PC-9 (cell line): ENCODE data around the gene AFAP1L2. TPM values are rescaled to one million over a fixed set of nuclear protein-coding genes. Genes with fewer than 3 reads are reported as not detected.

Experiments
- BruUV-seq: library from RNA; stranded (reverse); fragments of 400-500 nt; replicated peaks from 2 replicates; lab custom pipeline; 2021; lab: Mats Ljungman, UMichigan
- CTCF ChIA-PET: fragments of 300-600 bp; sonication (Branson Sonifier 250); formaldehyde crosslinking; loops from one replicate; lab custom pipeline; 2022; ENCODE audit warnings: antibody characterized with exemption; lab: Charles Lee
- POLR2A ChIA-PET: fragments of 300-600 bp; sonication (Branson Sonifier 250); formaldehyde crosslinking; loops from one replicate; lab custom pipeline; 2022; ENCODE audit warnings: antibody characterized with exemption; ENCODE audit not compliant: unreplicated experiment; lab: Charles Lee
- DNase-seq, 2 experiments: peaks; one replicate each; pipeline versions ENCODE4 v3.0.0 to v3.0.0-alpha.2; 2015 to 2022; ENCODE audit warnings: mixed read lengths in 1 of 2
- H2AFZ ChIP-seq: fragments of 200-600 bp; sonication (generic); 2 replicates; pipeline ENCODE4 v1.8.1; 2017; ENCODE audit warnings: antibody characterized with exemption
- H3F3A ChIP-seq: fragments of 200-600 bp; sonication (generic); 2 replicates; pipeline ENCODE4 v1.8.1; 2017; ENCODE audit warnings: antibody characterized with exemption, mild to moderate bottlenecking, low read depth; ENCODE audit not compliant: insufficient read depth
- H3K27ac ChIP-seq: fragments of 200-600 bp; sonication (generic); 2 replicates; pipeline ENCODE4 v1.6.1; 2016; ENCODE audit warnings: mixed run types
- H3K27me3 ChIP-seq: fragments of 200-600 bp; sonication (generic); 2 replicates; pipeline ENCODE4 v1.6.1; 2016; ENCODE audit warnings: low read depth, mixed run types; ENCODE audit not compliant: insufficient read depth
- H3K36me3 ChIP-seq: fragments of 200-600 bp; sonication (generic); 2 replicates; pipeline ENCODE4 v1.6.1; 2016; ENCODE audit warnings: low read depth, mixed run types
- H3K4me1 ChIP-seq: fragments of 200-600 bp; sonication (generic); replicated peaks from 2 replicates; pipeline ENCODE4 v1.6.1; 2016; ENCODE audit warnings: mixed run types; ENCODE audit not compliant: insufficient read depth
- H3K4me2 ChIP-seq: fragments of 200-600 bp; sonication (generic); 2 replicates; pipeline ENCODE4 v1.6.1; 2017; ENCODE audit warnings: mixed run types
- H3K4me3 ChIP-seq: fragments of 200-600 bp; sonication (generic); 2 replicates; pipeline ENCODE4 v1.6.1; 2016; ENCODE audit warnings: mixed run types
- H3K79me2 ChIP-seq: fragments of 200-600 bp; sonication (generic); 2 replicates; pipeline ENCODE4 v1.6.1; 2017; ENCODE audit warnings: low read depth, mixed run types
- H3K9me2 ChIP-seq: fragments of 200-600 bp; sonication (generic); 2 replicates; pipeline ENCODE4 v1.8.1; 2017; ENCODE audit warnings: mild to moderate bottlenecking; ENCODE audit not compliant: insufficient read depth
- H3K9me3 ChIP-seq: fragments of 200-600 bp; sonication (generic); 2 replicates; pipeline ENCODE4 v1.8.1; 2016; ENCODE audit warnings: low read depth; ENCODE audit not compliant: insufficient read depth
- H4K20me1 ChIP-seq: fragments of 200-600 bp; sonication (generic); 2 replicates; pipeline ENCODE4 v1.8.1; 2017; ENCODE audit not compliant: insufficient read depth
- EZH2 ChIP-seq: fragments of 200-600 bp; sonication (generic); IDR thresholded peaks from 2 replicates; pipeline ENCODE4 v1.8.0; 2017; ENCODE audit warnings: antibody characterized with exemption, low read depth
- intact Hi-C: fragments of 100-400 bp; cut with micrococcal nuclease; formaldehyde crosslinking; loops from one replicate; pipeline ENCODE4 v1.10.0; 2022; ENCODE audit not compliant: unreplicated experiment
- total RNA-seq: library from RNA; stranded (reverse); gene quantifications from 2 replicates; pipeline ENCODE4 v1.2.3, GENCODE V29; 2021
- TF ChIP-seq, protein P1 (sequence below): fragments of 200-600 bp; sonication (generic); conservative IDR thresholded peaks from 2 replicates; pipeline ENCODE4 v1.6.1; 2017; ENCODE audit warnings: mixed run types, antibody characterized with exemption, mild to moderate bottlenecking, moderate library complexity

AFAP1L2 gene
- total RNA-seq, 1 experiment from 2014 or later: 35.4 TPM

DNA sequence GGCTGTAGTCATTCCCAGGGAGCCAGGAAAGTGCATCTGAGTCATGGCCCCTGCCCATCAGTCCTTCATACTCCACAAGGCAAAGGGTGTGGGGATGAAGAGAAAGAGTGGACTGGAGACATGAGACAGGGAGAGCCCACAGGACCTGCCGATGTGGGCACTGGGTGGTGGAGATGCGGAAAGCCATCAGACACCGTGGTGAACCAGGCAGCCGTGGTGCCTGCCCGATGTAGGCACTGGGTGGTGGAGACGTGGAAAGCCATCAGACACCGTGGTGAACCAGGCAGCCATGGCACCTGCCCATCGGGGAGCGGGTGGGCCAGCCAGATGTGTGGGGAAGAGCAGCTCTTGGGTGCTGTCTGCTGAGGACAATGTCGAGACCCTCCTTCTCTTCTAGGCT lies 58.6 kb downstream of the AFAP1L2 start:
- Histone ChIP-seq H2AFZ (no peak overlapping the region), H3K9me3 (no peaks in the 10 kb centered on the region), H3K4me1 (no peaks in the 10 kb centered on the region), H3K4me2 (no peak overlapping the region), H3K27me3 (no peaks in the 10 kb centered on the region), H3K79me2 (no peaks in the 10 kb centered on the region), H3K9me2 (no peaks in the 10 kb centered on the region), H3F3A (no peaks in the 10 kb centered on the region), H3K4me3 (no peak overlapping the region), H3K27ac (no peak overlapping the region), H3K36me3 (no peaks in the 10 kb centered on the region), H4K20me1 (no peaks in the 10 kb centered on the region)
- POLR2A ChIA-PET: interaction anchor here (0.6 to 0.9 kb wide), 2 partner anchors 26 to 39 kb away, joined by 4 to 10 read pairs; no protein-coding TSS in a partner anchor
- DNase-seq: no peak
- intact Hi-C loops: loop anchor here (1.0 to 5.0 kb wide), 3 partner anchors 25 to 57 kb away; partner anchors contain the start of gene AFAP1L2
- TF ChIP-seq, protein P1, sequence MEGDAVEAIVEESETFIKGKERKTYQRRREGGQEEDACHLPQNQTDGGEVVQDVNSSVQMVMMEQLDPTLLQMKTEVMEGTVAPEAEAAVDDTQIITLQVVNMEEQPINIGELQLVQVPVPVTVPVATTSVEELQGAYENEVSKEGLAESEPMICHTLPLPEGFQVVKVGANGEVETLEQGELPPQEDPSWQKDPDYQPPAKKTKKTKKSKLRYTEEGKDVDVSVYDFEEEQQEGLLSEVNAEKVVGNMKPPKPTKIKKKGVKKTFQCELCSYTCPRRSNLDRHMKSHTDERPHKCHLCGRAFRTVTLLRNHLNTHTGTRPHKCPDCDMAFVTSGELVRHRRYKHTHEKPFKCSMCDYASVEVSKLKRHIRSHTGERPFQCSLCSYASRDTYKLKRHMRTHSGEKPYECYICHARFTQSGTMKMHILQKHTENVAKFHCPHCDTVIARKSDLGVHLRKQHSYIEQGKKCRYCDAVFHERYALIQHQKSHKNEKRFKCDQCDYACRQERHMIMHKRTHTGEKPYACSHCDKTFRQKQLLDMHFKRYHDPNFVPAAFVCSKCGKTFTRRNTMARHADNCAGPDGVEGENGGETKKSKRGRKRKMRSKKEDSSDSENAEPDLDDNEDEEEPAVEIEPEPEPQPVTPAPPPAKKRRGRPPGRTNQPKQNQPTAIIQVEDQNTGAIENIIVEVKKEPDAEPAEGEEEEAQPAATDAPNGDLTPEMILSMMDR: no peak
- no peak for TF ChIP-seq EZH2
- no TSS peak for BruUV-seq
- CTCF ChIA-PET: no interaction called here

DNA sequence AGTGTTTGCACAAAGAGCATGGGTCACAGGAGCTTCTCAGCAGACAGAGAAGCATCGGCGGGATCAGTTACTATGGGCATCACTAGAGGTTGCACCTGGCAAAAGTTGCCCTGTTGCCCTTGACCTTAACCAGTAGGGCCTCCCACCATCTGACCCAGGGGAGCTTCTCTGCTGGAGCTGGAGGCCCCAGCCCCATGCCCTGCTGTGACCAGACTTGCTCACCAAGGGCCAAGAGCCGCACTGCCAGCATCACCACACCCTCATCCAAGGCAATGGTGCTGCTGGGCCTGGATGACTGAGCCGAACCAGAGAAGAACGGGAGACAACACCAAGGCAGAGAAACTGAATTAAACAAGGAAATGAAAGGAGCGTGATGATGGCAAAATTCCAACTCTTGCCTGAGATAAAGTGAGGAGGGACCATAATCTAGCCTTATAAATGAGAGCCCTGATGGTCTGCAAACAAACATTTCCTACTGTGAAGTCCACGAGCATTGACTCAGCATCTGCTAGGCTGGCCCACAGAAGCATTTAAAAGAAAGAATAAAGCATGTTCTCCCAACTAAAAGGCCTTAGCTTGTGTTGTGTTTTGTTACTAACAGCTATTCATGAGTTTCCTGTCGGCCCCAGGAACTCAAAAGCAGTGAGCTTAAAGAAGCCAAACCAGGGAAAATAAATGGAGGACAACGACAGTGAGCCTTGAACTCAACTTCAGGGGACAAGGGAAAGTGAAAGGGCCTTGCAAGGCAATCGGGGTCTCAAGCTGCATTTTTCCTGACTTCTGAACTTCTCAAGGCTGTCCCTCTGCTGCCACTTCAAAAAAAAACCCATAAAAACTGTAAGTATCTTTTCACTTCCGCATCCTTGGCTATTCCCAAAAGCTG lies 60.4 kb downstream of the AFAP1L2 start:
- Histone ChIP-seq H3F3A (no peaks in the 10 kb centered on the region), H3K79me2 (no peaks in the 10 kb centered on the region), H3K4me1 (no peaks in the 10 kb centered on the region), H2AFZ (no peak overlapping the region), H3K27me3 (no peaks in the 10 kb centered on the region), H3K27ac (no peak overlapping the region), H3K36me3 (no peaks in the 10 kb centered on the region), H3K4me2 (no peak overlapping the region), H4K20me1 (no peaks in the 10 kb centered on the region), H3K9me3 (no peaks in the 10 kb centered on the region), H3K9me2 (no peaks in the 10 kb centered on the region), H3K4me3 (no peak overlapping the region)
- POLR2A ChIA-PET: no interaction called here
- intact Hi-C loops: no loop called here
- no peak for TF ChIP-seq EZH2
- TF ChIP-seq, protein P1: no peak
- CTCF ChIA-PET: no interaction called here
- no TSS peak for BruUV-seq
- DNase-seq: no peak

DNA sequence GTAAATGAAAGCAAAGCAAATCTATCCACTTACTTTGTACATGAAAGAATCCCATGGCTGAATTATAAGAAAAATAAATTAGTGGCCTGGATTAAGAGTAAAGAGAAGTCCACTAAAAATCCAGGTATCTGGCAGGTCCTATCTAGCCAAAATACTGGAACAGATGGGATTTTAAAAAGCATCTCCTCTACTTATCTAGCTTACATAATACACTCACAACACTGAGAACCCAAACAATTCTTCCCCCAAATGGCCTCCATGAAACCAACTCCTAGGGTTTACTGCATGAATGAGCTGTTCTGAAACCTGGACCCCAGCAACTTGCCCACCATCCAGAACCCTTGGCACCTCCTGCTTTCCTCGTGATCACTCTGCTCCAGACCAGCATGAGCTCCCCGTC lies 61.3 kb downstream of the AFAP1L2 start:
- ChIA-PET POLR2A (no interaction called here), CTCF (no interaction called here)
- no peak for DNase-seq
- Histone ChIP-seq H3K4me2 (no peak overlapping the region), H3K36me3 (no peaks in the 10 kb centered on the region), H3K9me2 (no peaks in the 10 kb centered on the region), H3K4me3 (no peak overlapping the region), H3K4me1 (no peaks in the 10 kb centered on the region), H3K27me3 (no peaks in the 10 kb centered on the region), H3K9me3 (no peaks in the 10 kb centered on the region), H4K20me1 (no peaks in the 10 kb centered on the region), H3K27ac (no peak overlapping the region), H3K79me2 (no peaks in the 10 kb centered on the region), H3F3A (no peaks in the 10 kb centered on the region), H2AFZ (no peak overlapping the region)
- TF ChIP-seq, protein P1: no peak
- TF ChIP-seq EZH2: no peak
- no TSS peak for BruUV-seq
- intact Hi-C loops: no loop called here
